Stomach smooth muscle (tissue), 2 donors: ENCODE measurements around the gene BPTF.
"Not testable (repeated sequence)": the region's sequence is repeated elsewhere in the genome, so short reads cannot be mapped to it uniquely, and the experiment has no call there.

ENCODE experiments used
- H3K27ac ChIP-seq: one replicate; pipeline ENCODE4 v1.7.0; 2013; ENCODE audit warnings: mild to moderate bottlenecking, low read length, inconsistent platforms
- H3K27me3 ChIP-seq, 2 donors: one replicate each; pipeline ENCODE4 v1.7.0; 2013; ENCODE audit warnings: low read length in 2 of 2; ENCODE audit not compliant: insufficient read depth in 2 of 2, control insufficient read depth in 1 of 2
- H3K36me3 ChIP-seq, 2 donors: one replicate each; pipeline ENCODE4 v1.7.0; 2013; ENCODE audit warnings: low read length in 2 of 2; ENCODE audit not compliant: control insufficient read depth in 2 of 2, insufficient read depth in 2 of 2
- H3K4me1 ChIP-seq: one replicate; pipeline ENCODE4 v1.7.0; 2013; ENCODE audit warnings: low read length; ENCODE audit not compliant: control insufficient read depth, insufficient read depth
- H3K4me3 ChIP-seq, 2 donors: one replicate each; pipeline ENCODE4 v1.7.0; 2013; ENCODE audit warnings: low read length in 2 of 2
- H3K9ac ChIP-seq, 2 donors: one replicate each; pipeline ENCODE4 v1.7.0; 2013; ENCODE audit warnings: low read length in 2 of 2, mild to moderate bottlenecking in 1 of 2
- H3K9me3 ChIP-seq, 2 donors: one replicate each; pipeline ENCODE4 v1.7.0; 2013; ENCODE audit warnings: low read length in 2 of 2; ENCODE audit not compliant: control insufficient read depth in 2 of 2
- donor health status: healthy.
- donor health status: Pancreatic carcinoma.

Gene BPTF

DNA sequence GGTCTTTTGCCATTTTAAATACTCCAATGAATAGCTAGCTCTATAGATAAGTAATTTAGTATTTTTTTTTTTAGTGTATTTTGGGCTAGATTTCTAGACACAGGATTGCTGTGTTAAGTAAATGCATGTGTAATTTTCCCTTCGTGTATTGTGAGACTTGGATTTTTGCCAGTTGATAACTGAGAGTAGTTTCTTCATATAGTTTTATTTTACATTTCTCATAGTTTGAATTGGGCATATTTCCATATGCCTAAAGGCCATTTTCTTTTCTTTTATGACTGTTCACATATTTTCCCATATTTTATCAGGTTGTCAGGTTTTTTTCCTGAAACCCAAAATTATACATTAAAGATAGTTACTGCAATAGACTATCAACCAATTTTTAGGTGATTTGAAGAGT is 59.4 kb downstream of the BPTF start:
- Histone ChIP-seq H3K4me1 (no peaks in the 10 kb centered on the region), H3K27ac (no peak overlapping the region), H3K27me3 (no peaks in the 10 kb centered on the region), H3K36me3 (peaks cover 4 to 7% of the 10 kb centered on the region in 2 donors), H3K9ac (no peak overlapping the region), H3K9me3 (no peaks in the 10 kb centered on the region), H3K4me3 (no peak overlapping the region)

DNA sequence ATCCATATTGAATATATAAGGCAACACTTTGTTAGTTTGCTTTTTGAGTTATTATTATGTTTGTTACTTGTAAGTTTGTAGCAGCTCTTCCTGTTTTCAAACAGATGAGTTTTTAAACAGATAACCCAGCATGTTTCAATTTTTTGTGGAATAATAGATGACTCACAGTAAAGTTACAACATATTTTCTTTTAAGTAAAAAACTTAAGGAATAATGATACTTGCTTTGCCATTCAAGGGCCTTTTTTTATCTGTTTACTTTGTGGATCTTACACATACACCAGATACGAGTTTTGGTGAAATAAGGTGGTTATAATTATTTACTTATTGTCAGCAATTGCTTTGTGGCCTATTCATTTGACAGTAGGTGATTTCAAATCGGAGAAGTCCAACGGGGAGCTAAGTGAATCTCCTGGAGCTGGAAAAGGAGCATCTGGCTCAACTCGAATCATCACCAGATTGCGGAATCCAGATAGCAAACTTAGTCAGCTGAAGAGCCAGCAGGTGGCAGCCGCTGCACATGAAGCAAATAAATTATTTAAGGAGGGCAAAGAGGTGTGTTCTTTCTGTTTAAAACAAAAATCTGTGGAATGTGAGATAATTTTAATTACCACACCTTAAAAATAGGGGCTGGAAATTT is 66.3 kb downstream of the BPTF start:
- Histone ChIP-seq H3K9ac (no peak overlapping the region), H3K36me3 (peaks cover 17 to 22% of the 10 kb centered on the region in 2 donors), H3K4me1 (no peaks in the 10 kb centered on the region), H3K9me3 (no peaks in the 10 kb centered on the region), H3K27me3 (no peaks in the 10 kb centered on the region), H3K27ac (no peak overlapping the region), H3K4me3 (no peak overlapping the region)

DNA sequence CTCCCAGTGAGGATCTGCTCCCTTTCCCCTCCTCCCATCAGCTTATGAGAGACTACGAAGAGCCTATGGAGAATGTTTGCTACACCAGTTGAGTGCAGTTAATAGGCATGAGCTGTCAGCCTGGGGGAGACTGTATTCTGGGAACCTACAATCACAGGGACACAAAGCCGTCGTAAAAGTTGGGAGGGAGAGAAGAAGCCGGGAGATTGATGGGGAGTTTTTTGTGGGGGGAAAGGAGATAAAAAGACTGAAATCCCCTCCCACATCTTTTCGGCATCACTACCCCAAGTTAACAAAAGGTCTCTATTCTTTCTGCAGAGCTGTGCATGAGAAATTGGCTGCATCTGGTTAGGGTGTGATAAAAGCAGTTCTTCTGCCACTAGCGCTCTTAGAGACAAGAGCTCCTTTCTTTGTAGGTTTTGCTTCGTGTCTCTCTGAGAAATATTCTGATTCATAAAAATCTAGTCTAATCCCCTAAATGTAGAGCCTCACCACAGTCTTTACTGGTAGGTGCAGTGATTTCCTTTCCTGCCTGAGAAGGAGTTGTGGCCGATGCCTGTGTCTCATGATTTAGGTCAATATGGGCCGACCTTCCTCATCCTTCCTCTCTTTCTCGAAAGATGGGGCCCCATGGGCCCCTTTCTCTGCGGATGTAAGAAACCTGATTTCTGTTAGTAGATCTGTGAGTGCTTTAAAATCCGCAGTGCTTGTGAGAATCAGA is 77.4 kb downstream of the BPTF start:
- H3K9ac ChIP-seq: no peak overlapping the region
- no peak overlapping the region for H3K27ac ChIP-seq
- H3K36me3 ChIP-seq: peaks cover 13 to 20% of the 10 kb centered on the region in 2 donors

DNA sequence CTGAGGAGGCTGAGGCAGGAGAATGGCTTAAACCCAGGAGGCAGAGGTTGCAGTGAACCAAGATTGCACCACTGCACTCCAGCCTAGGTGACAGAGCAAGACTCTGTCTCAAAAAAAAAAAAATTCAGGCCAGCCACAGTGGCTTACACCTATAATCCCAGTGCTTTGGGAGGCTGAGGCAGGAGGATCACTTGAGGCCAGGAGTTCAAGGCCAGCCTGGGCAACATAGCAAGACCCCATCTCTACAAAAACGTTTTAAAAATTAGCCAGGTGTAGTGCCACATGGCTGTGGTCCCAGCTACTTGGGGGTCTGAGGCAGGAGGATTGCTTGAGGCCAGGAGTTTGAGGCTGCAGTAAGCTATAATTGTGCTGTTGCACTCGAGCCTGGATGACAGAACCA is 80.0 kb downstream of the BPTF start:
- not testable (repeated sequence) for H3K4me1 ChIP-seq, H3K4me3 ChIP-seq, H3K27ac ChIP-seq, H3K9me3 ChIP-seq, H3K27me3 ChIP-seq, H3K9ac ChIP-seq
- peaks cover 17 to 18% of the 10 kb centered on the region in 2 donors for H3K36me3 ChIP-seq

More for the DNA sequence above, 77.4 kb downstream of the BPTF start:
- Histone ChIP-seq H3K4me1 (peaks cover 4% of the 10 kb centered on the region), H3K4me3 (no peak overlapping the region), H3K27me3 (no peaks in the 10 kb centered on the region), H3K9me3 (no peaks in the 10 kb centered on the region)

DNA sequence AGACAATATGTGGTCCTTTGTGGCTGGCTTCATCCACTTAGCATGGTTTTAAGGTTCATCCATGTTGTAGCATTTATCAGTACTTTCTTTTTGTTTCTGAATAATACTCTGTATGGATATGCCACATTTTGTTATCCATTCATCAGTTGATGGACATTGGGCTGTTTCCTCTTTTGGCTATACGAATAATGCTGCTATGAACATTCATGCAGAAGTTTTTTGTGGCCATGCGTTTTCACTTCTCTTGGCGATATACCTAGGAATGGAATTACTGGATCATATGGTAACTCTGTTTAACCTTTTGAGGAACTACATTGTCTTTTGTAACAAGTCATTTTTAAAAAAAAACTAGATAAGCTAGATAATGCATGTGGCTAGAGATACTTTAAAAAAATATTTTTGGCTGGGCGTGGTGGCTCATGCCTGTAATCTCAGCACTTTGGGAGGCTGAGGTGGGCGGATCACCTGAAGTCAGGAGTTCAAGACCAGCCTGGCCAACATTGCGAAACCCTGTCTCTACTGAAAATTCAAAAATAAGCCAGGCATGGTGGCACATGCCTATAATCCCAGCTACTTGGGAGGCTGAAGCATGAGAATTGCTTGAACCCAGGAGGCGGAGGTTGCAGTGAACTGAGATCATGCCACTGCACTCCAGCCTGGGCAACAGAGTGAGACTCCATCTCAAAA is 85.0 kb downstream of the BPTF start:
- peaks cover 21 to 23% of the 10 kb centered on the region in 2 donors for H3K36me3 ChIP-seq
- not testable (repeated sequence) for H3K27ac ChIP-seq, H3K27me3 ChIP-seq, H3K4me1 ChIP-seq, H3K9me3 ChIP-seq, H3K9ac ChIP-seq, H3K4me3 ChIP-seq

DNA sequence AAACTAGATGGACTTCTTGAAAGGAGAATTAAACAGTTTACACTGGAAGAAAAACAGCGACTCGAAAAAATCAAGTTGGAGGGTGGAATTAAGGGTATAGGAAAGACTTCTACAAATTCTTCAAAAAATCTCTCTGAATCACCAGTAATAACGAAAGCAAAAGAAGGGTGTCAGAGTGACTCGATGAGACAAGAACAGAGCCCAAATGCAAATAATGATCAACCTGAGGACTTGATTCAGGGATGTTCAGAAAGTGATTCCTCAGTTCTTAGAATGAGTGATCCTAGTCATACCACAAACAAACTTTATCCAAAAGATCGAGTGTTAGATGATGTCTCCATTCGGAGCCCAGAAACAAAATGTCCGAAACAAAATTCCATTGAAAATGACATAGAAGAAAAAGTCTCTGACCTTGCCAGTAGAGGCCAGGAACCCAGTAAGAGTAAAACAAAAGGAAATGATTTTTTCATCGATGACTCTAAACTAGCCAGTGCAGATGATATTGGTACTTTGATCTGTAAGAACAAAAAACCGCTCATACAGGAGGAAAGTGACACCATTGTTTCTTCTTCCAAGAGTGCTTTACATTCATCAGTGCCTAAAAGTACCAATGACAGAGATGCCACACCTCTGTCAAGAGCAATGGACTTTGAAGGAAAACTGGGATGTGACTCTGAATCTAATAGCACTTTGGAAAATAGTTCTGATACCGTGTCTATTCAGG is 85.9 kb downstream of the BPTF start:
- peaks cover 21 to 26% of the 10 kb centered on the region in 2 donors for H3K36me3 ChIP-seq

DNA sequence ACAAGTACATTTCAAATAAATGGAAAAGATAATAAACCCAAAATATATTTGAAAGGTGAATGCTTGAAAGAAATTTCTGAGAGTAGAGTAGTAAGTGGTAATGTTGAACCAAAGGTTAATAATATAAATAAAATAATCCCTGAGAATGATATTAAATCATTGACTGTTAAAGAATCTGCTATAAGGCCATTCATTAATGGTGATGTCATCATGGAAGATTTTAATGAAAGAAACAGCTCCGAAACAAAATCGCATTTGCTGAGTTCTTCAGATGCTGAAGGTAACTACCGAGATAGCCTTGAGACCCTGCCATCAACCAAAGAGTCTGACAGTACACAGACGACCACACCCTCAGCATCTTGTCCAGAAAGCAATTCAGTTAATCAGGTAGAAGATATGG is 86.8 kb downstream of the BPTF start:
- H3K27me3 ChIP-seq: no peaks in the 10 kb centered on the region
- no peak overlapping the region for H3K27ac ChIP-seq
- H3K36me3 ChIP-seq: peaks cover 21 to 26% of the 10 kb centered on the region in 2 donors
- no peak overlapping the region for H3K9ac ChIP-seq
- H3K4me3 ChIP-seq: no peak overlapping the region
- H3K9me3 ChIP-seq: no peaks in the 10 kb centered on the region
- no peaks in the 10 kb centered on the region for H3K4me1 ChIP-seq

More for the DNA sequence above, 85.9 kb downstream of the BPTF start:
- no peaks in the 10 kb centered on the region for H3K9me3 ChIP-seq
- no peak overlapping the region for H3K27ac ChIP-seq
- no peaks in the 10 kb centered on the region for H3K27me3 ChIP-seq
- H3K4me3 ChIP-seq: no peak overlapping the region
- H3K9ac ChIP-seq: no peak overlapping the region
- H3K4me1 ChIP-seq: no peaks in the 10 kb centered on the region

DNA sequence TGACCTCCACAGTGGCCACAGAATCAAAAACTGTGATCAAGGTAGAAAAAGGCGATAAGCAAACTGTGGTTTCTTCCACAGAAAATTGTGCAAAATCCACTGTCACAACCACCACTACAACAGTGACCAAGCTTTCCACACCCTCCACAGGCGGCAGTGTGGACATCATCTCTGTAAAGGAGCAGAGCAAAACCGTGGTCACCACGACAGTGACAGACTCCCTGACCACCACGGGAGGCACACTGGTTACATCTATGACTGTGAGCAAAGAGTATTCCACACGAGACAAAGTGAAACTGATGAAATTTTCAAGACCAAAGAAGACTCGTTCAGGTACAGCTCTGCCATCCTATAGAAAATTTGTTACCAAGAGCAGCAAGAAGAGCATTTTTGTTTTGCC is 87.4 kb downstream of the BPTF start:
- Histone ChIP-seq H3K4me3 (no peak overlapping the region), H3K27me3 (no peaks in the 10 kb centered on the region), H3K9ac (no peak overlapping the region), H3K9me3 (no peaks in the 10 kb centered on the region), H3K36me3 (peaks cover 21 to 26% of the 10 kb centered on the region in 2 donors), H3K4me1 (no peaks in the 10 kb centered on the region), H3K27ac (no peak overlapping the region)

DNA sequence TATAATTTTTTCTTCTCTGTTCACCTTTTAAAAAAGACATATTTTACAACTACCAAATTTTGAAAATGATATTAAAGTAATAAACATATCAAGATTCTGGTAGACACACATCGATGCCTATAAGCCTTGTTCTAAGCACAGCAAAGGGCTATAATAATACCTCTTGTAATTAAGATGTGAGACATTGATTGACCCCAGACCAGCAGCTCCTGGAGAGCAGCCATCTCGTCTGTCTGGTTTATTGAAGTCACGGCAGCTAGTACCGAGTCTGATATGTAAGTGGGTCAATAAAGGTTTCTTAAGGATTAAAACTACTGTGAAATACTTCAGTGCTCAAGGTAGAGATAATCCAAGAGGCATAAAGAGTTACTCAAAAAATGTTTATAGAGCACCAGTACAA is 94.9 kb downstream of the BPTF start:
- Histone ChIP-seq H3K4me1 (no peaks in the 10 kb centered on the region), H3K9me3 (no peaks in the 10 kb centered on the region), H3K27ac (no peak overlapping the region), H3K27me3 (no peaks in the 10 kb centered on the region), H3K4me3 (no peak overlapping the region), H3K9ac (no peak overlapping the region), H3K36me3 (peaks cover 13% of the 10 kb centered on the region in 2 donors)

DNA sequence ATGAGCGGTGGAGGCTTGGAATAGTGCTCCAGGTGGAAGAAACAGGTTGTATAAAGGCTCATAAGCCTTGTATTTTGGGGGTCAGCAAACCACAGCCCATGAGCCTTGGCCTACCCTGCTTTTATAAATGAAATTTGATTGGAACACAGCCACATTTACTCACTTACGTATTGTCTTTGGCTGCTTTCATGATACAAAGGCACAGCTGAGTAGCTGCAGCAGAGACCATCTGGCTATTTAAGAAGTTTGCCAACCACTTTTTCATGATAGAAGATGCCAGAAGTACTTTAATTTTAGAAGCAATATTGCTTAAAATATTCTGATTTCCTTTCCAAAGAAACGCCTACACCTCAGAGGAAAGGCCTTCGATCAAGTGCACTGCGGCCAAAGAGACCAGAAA is 97.2 kb downstream of the BPTF start:
- H3K27me3 ChIP-seq: no peaks in the 10 kb centered on the region
- no peak overlapping the region for H3K9ac ChIP-seq
- no peaks in the 10 kb centered on the region for H3K4me1 ChIP-seq
- no peak overlapping the region for H3K27ac ChIP-seq
- H3K4me3 ChIP-seq: no peak overlapping the region
- H3K36me3 ChIP-seq: peaks cover 16 to 20% of the 10 kb centered on the region in 2 donors
- no peaks in the 10 kb centered on the region for H3K9me3 ChIP-seq
